HG03060 (cell line): ENCODE data around the gene ZBTB39.

Experiments used
- ATAC-seq: cut with Tn5 transposase; IDR thresholded peaks from one replicate; pipeline ENCODE4 v1.9.1; 2021; ENCODE audit warnings: low read depth, moderate number of reproducible peaks; ENCODE audit not compliant: unreplicated experiment

ZBTB39 gene

DNA sequence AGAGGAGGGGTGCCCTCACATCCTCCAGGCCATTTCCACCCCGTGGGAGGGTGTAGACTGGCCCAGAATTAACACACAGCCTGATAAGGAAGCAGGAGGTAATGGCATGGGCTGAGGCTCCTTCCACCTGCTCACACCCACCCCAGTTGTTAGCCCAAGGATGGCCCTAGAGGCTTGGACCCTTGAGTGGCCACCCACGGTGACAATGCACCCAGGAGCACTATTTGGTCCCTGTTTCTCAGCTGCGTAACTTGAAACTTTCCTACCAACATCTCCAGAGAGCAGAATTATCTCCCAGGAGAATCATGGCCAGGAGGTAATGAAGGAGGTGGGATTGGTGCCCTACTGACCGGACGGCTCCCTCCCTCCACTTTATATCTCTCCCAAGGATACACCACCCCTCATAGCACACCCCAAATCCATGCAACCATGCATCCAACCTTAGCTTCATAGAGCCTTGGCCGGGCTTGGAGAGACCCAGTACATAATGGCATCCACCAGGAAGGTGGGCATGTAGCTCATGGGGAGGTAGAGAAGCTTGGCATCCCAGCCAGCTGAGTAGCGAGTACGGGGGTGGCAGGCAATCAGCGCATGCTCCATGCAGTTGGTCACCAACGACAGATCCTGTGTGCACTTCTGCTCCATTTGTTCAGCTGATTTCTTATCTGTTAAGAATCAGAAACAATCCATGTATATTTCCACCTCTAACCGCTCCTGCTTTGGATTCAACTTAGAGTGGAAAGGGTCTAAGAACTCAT lies 54.6 kb downstream of the ZBTB39 start:
- no peak for ATAC-seq

DNA sequence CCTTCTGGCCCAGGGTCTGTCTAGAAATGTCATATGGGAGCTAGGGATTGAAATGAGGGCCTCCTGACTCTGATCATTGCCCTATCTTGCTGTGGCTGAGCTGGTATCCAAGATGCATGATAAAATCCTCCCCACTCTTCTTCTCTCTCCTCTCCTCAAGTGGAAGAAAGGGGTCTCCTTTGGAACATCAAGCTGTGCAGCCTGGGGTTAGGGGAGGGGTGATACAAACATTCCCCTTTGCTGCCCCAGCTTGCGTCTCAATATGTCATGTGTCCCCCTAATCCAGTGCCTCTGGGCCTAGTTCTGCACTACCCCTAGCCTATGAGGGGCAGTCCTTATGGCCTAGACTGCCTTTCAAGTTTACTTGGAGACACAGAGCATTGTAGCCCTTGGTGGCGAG lies 57.5 kb downstream of the ZBTB39 start:
- ATAC-seq = no peak
